H7 (cell line): ENCODE measurements around the gene ARHGEF7. TPM values are rescaled to one million over a fixed set of nuclear protein-coding genes. Genes with fewer than 3 reads are reported as not detected.
A peak's percentile ranks its signal among the peaks of the same experiment; 100 is the strongest.

Source experiments
- DNase-seq: peaks from one replicate; pipeline ENCODE4 v3.0.0; 2012
- H3K27me3 ChIP-seq: 2 replicates; pipeline ENCODE4 v1.6.0; 2011; ENCODE audit warnings: mild to moderate bottlenecking, low read length; ENCODE audit not compliant: control insufficient read depth, insufficient read depth
- H3K36me3 ChIP-seq: replicated peaks from 2 replicates; pipeline ENCODE4 v1.5.1; 2011; ENCODE audit warnings: low read length; ENCODE audit not compliant: control insufficient read depth, insufficient read depth
- H3K4me3 ChIP-seq: 2 replicates; pipeline ENCODE4 v1.5.1; 2011; ENCODE audit warnings: low read depth, mild to moderate bottlenecking, control low read depth, low read length, moderate library complexity; ENCODE audit not compliant: insufficient read depth
- total RNA-seq: library from RNA; depleted of rRNA; stranded (reverse); fragments of >200 nt; shearing (Covaris generic); gene quantifications from 2 replicates; pipeline ENCODE4 v1.2.3, GENCODE V29; 2014

The ARHGEF7 gene
- total RNA-seq, 1 experiment from 2014 or later = 20.8 TPM

GRCh38 chr13:111139452-111139851, 24.3 kb downstream of the ARHGEF7 start:
- Histone ChIP-seq H3K27me3 (no peaks in the 10 kb centered on the region), H3K4me3 (no peak overlapping the region), H3K36me3 (no peaks in the 10 kb centered on the region)
- DNase-seq = no peak

DNA sequence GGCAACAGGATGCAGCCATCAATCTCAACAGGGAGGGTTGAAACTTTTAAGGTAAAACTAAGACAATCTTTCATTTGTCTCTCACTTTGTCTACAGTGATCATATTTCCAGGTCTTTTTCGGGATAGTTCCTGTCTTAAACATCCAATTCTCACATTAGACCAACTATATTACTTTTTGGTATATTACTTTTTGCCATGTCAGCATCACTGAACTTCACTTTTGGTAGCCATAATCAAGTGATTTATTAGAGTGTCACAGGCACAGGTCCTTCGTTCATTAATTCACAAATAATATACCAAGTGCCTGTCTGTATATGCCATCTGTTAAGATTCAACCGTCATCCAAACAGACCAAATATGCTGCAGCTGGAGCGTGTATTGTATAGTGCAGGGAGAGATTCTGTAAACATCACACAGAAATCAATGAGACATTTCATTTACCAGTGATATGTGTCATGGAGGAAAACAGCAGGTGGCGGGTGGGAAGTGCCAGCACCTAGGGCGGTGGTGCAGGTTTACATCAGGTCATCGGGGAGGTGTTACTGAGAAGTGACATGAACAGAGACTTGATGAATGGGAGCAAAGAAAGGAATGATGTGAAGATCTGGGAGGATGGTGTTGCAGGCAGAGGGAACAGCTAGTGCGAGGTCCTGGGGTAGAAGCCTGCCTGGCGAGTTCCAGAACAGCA, 24.9 kb downstream of the ARHGEF7 start:
- no peak for DNase-seq
- Histone ChIP-seq H3K4me3 (no peak overlapping the region), H3K36me3 (no peaks in the 10 kb centered on the region), H3K27me3 (no peaks in the 10 kb centered on the region)

DNA sequence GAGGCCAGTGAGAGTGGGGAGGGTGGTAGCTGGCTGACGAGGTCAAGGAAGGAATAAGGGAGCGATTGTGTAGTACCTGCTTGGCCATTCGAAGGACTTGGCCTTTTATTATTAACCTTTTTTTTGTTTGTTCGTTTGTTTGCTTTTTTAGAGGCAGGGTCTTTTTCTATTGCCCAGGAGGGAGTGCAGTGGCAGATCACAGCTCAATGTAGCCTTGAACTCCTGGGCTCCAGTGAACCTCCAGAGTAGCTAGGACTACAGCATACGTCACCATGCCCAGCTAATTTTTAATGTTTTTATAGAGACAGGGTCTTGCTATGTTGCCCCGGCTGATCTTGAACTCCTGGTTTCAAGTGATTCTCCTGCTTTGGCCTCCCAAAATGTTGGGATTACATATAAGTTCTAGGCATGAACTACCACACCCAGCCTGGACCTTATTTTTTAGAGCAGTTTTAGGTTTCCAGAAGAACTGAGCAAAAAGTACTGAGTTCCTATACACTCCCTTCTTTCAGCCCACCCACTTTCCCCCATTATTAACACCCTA, 25.5 kb downstream of the ARHGEF7 start:
- Histone ChIP-seq H3K4me3 (no peak overlapping the region), H3K36me3 (no peaks in the 10 kb centered on the region), H3K27me3 (no peaks in the 10 kb centered on the region)
- no peak for DNase-seq

GRCh38 chr13:111142472-111142871, 27.4 kb downstream of the ARHGEF7 start:
- DNase-seq = no peak
- Histone ChIP-seq H3K27me3 (no peaks in the 10 kb centered on the region), H3K4me3 (no peak overlapping the region), H3K36me3 (no peaks in the 10 kb centered on the region)

- Histone ChIP-seq H3K4me3 (no peak overlapping the region), H3K36me3 (no peaks in the 10 kb centered on the region), H3K27me3 (no peaks in the 10 kb centered on the region)
- DNase-seq = no peak
These were observed 28.9 kb downstream of the ARHGEF7 start for GRCh38 chr13:111143865-111144540.

- DNase-seq = no peak
- Histone ChIP-seq H3K27me3 (no peaks in the 10 kb centered on the region), H3K4me3 (no peak overlapping the region), H3K36me3 (no peaks in the 10 kb centered on the region)
These were observed 30.0 kb downstream of the ARHGEF7 start for GRCh38 chr13:111145071-111145470.

DNA sequence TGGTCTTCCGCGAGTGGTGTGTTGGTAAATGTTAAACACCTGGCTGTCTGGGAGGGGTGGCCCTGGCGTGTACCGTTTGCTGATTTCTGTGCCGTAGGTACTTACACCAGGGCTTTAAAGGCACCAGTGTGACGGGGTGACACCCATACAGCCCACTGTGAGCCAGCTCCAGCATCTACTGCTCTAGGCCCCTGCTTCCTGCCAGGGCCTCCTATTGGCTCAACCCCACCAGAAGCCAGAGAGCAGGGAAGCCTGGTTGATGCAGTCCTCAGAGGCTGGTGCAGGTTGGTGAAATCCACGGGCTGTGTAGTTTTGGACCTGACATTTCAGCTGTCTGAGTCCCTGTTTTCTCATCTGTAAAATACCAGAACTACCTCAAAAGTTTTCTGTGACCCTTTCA, 30.4 kb downstream of the ARHGEF7 start:
- H3K27me3 ChIP-seq = no peaks in the 10 kb centered on the region

DNA sequence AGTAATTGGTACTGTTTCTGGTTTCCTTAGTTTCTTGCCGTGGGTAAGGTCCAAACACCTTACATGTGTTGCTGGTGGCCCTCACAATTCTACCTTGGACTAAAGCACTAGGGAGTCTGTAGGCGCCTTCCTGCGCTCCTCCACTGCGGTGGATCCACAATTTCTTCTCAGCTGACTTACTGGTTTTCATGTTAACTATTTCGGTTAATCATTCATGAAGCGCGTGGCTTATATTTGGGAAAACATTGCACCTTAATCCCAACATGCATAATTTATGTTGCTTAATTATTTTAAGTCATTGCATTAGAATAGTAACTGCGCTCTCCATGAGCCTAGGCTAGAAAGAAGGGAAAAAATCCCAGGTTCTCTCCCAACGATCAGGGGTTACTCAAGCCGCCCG, 37.7 kb downstream of the ARHGEF7 start:
- DNase-seq = peak; percentile 51
- Histone ChIP-seq H3K4me3 (peak overlapping the region; percentile 89), H3K27me3 (no peaks in the 10 kb centered on the region), H3K36me3 (no peaks in the 10 kb centered on the region)

More for the DNA sequence above, 30.4 kb downstream of the ARHGEF7 start:
- no peak for DNase-seq
- Histone ChIP-seq H3K36me3 (no peaks in the 10 kb centered on the region), H3K4me3 (no peak overlapping the region)

GRCh38 chr13:111153279-111153976, 38.3 kb downstream of the ARHGEF7 start:
- Histone ChIP-seq H3K36me3 (no peaks in the 10 kb centered on the region), H3K27me3 (no peaks in the 10 kb centered on the region), H3K4me3 (peak overlapping the region; percentile 89)
- peak; percentile 97 for DNase-seq

GRCh38 chr13:111153977-111154332, 38.8 kb downstream of the ARHGEF7 start:
- Histone ChIP-seq H3K4me3 (peak overlapping the region; percentile 89), H3K36me3 (no peaks in the 10 kb centered on the region), H3K27me3 (no peaks in the 10 kb centered on the region)
- DNase-seq = peak; percentile 82

GRCh38 chr13:111156421-111156820, 41.3 kb downstream of the ARHGEF7 start:
- H3K4me3 ChIP-seq = no peak overlapping the region
- H3K27me3 ChIP-seq = no peaks in the 10 kb centered on the region
- H3K36me3 ChIP-seq = no peaks in the 10 kb centered on the region
- no peak for DNase-seq

DNA sequence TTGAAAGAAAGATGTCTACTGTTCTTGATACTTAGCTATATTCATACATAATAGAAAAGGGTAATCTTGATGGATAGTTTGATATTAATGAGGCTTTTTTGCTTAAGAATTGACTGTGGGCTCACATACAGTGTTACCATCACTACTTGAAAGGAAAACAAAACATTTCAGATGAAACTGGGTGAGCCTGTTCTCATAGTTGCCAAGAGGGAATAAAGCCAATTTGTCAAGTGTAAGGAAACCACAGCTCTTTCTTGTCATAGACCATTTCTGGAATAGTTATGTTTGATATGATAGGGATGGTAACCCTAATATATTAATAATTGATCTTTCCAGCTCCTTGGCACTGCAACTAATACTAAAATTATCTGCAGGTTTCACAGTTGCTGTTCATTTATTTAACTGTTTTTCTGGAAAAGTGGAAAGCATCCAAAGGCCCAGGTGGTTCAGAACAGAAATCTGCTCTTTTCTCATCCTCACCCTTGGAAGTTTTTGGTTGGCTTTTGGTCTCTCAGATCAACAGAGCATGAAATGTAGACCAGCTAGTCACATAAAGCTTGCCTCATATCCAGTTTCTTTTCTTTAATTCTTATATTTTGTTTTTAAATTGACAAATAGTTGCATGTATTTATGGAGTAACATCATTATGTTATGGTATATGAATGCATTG, 43.2 kb downstream of the ARHGEF7 start:
- Histone ChIP-seq H3K27me3 (no peaks in the 10 kb centered on the region), H3K36me3 (no peaks in the 10 kb centered on the region), H3K4me3 (no peak overlapping the region)
- DNase-seq = no peak

DNA sequence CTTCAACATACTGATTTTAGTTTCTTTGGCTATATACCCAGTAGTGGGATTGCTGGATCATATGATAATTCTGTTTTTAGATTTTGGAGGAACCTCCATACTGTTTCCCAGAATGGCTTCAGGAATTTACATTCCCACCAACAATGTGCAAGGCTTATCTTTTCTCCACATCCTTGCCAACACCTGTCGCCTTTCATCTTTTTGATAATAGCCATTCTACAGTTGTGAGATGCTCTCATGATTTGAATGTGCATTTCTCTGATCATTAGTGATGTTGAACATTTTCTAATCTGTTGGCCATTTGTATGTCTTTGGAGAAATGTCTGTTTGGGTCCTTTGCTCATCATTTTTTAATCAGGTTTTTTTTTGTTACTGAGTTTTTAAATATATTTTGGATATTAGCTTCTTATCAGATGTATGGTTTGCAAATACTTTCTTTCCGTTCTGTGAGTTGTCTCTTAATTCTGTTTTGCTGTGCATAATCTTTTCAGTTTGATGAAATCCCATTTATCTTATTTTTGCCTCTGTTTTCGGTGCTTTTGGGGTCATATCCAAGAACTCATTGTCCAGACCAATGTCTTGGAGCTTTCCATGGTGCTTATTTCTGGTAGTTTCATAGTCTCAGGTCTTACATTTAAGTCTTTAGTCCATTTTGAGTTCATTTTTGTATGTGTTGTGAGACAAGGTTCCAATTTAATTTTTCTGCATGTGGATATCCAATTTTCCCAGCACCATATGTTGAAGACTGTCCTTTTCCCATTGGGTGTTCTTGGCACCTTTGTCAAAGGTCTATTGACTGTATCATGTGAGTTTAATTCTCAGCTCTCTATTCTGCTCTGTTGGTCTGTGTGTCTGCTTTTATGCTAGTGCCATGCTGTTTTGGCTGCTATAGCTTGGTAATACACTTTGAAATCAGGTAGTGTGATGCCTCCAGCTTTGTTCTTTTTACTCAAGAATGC, 44.5 kb downstream of the ARHGEF7 start:
- Histone ChIP-seq H3K4me3 (no peak overlapping the region), H3K27me3 (no peaks in the 10 kb centered on the region), H3K36me3 (no peaks in the 10 kb centered on the region)
- no peak for DNase-seq

- DNase-seq = no peak
- Histone ChIP-seq H3K27me3 (no peaks in the 10 kb centered on the region), H3K4me3 (no peak overlapping the region)
These were observed 45.5 kb downstream of the ARHGEF7 start for GRCh38 chr13:111160648-111161047.

More at GRCh38 chr13:111160648-111161047, 45.5 kb downstream of the ARHGEF7 start:
- H3K36me3 ChIP-seq = no peaks in the 10 kb centered on the region
